HepG2 (cell line): ENCODE measurements around the gene USP14. TPM values are rescaled to one million over a fixed set of nuclear protein-coding genes. Genes with fewer than 3 reads are reported as not detected.

ENCODE experiments used
- AKNA ChIP-seq: sonication (generic); formaldehyde crosslinking; IDR thresholded peaks from 2 replicates; pipeline ENCODE4 v1.4.0; 2020; ENCODE audit warnings: missing genetic modification reagents, borderline replicate concordance
- polyA plus RNA-seq, 8 experiments: library from polyadenylated mRNA; depleted of rRNA in 3 of 8; stranded (reverse) in 7 of 8; unstranded in 1 of 8; fragments of >200 nt; fragmentation: Illumina TruSeq in 4 of 8; extraction: Trizol in 4 of 8; gene quantifications; 2 replicates each; pipeline versions ENCODE4 v1.2.1 to v1.2.3, GENCODE V29; 2011 to 2016; ENCODE audit warnings: low read depth in 4 of 8, missing spikeins in 1 of 8, mixed read lengths in 1 of 8; ENCODE audit not compliant: insufficient read depth in 1 of 8
- total RNA-seq, 5 experiments: library from RNA; depleted of rRNA; stranded (reverse); fragments of >200 nt; fragmentation: Illumina TruSeq; extraction: Trizol; gene quantifications; 2 replicates each; pipeline ENCODE4 v1.2.3, GENCODE V29; 2016; ENCODE audit warnings: low read depth in 1 of 5
- TF ChIP-seq, protein P1 (sequence below): sonication (generic); formaldehyde crosslinking; IDR thresholded peaks from one replicate; pipeline ENCODE4 v1.5.1; 2020; ENCODE audit warnings: mild to moderate bottlenecking, missing genetic modification reagents; ENCODE audit errors: not compliant biosample characterization

USP14 gene
- total and polyA plus RNA-seq, 2 of the 13 experiments (the other 11 are each of a cell fraction or from before 2014, with no cell fraction given): 14.7 to 16.6 TPM

DNA sequence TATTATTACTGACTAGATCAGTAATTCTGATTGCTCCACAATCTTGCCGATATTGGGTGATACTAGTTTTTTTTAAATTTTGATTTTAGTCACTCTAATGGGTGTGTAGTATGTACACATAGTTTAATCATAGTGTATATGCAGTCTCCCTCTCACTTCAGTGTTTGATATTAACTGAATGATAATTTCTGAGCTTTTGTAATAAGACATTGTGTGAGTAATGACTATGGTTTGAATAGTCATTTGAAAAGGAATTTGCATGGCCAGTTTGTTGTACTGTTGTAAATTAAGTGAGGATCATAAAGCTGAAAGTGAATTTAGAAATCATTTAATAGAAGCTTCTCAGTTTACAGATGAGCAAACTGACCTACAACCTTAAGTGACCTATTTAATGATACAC lies 33.4 kb downstream of the USP14 start (continued):
- TF ChIP-seq, protein P1, sequence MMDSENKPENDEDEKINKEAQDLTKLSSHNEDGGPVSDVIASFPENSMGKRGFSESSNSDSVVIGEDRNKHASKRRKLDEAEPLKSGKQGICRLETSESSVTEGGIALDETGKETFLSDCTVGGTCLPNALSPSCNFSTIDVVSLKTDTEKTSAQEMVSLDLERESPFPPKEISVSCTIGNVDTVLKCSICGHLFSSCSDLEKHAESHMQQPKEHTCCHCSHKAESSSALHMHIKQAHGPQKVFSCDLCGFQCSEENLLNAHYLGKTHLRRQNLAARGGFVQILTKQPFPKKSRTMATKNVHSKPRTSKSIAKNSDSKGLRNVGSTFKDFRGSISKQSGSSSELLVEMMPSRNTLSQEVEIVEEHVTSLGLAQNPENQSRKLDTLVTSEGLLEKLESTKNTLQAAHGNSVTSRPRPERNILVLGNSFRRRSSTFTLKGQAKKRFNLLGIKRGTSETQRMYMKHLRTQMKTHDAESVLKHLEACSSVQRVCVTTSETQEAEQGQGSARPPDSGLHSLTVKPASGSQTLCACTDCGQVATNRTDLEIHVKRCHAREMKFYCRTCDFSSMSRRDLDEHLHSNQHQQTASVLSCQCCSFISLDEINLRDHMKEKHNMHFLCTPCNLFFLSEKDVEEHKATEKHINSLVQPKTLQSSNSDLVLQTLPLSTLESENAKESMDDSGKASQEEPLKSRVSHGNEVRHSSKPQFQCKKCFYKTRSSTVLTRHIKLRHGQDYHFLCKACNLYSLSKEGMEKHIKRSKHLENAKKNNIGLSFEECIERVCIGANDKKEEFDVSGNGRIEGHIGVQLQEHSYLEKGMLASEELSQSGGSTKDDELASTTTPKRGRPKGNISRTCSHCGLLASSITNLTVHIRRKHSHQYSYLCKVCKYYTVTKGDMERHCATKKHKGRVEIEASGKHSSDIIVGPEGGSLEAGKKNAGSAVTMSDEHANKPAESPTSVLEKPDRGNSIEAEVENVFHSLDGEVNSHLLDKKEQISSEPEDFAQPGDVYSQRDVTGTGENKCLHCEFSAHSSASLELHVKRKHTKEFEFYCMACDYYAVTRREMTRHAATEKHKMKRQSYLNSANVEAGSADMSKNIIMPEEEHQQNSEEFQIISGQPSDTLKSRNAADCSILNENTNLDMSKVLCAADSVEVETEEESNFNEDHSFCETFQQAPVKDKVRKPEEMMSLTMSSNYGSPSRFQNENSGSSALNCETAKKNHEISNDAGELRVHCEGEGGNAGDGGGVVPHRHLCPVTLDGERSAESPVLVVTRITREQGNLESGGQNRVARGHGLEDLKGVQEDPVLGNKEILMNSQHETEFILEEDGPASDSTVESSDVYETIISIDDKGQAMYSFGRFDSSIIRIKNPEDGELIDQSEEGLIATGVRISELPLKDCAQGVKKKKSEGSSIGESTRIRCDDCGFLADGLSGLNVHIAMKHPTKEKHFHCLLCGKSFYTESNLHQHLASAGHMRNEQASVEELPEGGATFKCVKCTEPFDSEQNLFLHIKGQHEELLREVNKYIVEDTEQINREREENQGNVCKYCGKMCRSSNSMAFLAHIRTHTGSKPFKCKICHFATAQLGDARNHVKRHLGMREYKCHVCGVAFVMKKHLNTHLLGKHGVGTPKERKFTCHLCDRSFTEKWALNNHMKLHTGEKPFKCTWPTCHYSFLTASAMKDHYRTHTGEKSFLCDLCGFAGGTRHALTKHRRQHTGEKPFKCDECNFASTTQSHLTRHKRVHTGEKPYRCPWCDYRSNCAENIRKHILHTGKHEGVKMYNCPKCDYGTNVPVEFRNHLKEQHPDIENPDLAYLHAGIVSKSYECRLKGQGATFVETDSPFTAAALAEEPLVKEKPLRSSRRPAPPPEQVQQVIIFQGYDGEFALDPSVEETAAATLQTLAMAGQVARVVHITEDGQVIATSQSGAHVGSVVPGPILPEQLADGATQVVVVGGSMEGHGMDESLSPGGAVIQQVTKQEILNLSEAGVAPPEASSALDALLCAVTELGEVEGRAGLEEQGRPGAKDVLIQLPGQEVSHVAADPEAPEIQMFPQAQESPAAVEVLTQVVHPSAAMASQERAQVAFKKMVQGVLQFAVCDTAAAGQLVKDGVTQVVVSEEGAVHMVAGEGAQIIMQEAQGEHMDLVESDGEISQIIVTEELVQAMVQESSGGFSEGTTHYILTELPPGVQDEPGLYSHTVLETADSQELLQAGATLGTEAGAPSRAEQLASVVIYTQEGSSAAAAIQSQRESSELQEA (CRISPR knock-in tag): no peak
- TF ChIP-seq AKNA (CRISPR knock-in tag): no peak
